ENCODE measurements around the gene BCL6B.
"Not testable (repeated sequence)": the region's sequence is repeated elsewhere in the genome, so short reads cannot be mapped to it uniquely, and the experiment has no call there.

Gene BCL6B

DNA sequence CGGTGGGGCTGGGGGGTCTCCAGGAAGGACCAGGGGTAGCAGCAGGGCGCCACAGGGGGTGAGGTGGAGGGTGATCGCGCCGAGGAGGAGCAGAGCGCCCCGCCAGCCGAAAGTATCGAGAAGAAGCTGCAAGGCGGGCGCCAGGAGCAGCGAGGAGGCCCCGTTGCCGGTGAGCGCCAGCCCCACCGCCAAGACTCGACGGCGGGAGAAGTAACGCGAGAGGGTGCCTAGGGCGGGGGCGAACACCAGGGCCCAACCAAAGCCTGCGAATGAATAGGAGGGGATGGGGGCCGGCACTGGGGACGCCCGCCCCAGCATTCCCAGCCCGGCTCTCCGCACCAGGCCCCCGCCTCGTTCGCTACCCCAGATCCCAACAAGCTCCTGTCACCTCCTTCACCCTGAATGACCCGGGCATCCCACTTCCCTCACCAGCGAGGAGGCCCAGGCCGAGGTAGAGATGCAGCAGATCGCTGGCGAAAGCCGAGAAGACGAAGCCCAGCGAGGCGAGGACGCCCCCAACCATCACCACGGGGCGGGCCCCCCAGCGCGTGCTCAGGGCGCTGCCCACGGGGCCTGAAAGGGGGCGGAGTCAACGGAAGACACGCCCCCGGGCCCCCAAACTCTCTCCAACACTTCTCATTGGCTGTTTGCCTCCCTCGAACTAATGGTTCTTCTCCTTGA lies 19.8 kb downstream of the BCL6B start:
- H3K9ac ChIP-seq (ENCODE audit: low read depth in 1 of 2, low read length in 2 of 2), result peak overlapping the region in 1 of 2 donors; percentile 68
- no peak overlapping the region for H3K27ac ChIP-seq (ENCODE audit: low read depth in 2 of 2, low read length in 2 of 2)

GRCh38 chr17:7043182-7043496 lies 20.3 kb downstream of the BCL6B start:
- Histone ChIP-seq H3K4me1 (ENCODE audit: control insufficient read depth in 2 of 2, insufficient read depth in 2 of 2, low read length in 2 of 2) (peaks cover 30 to 38% of the 10 kb centered on the region in 2 donors), H3K4me3 (ENCODE audit: low read length in 2 of 2) (peak overlapping the region; percentile 60 to 63), H3K27me3 (ENCODE audit: control insufficient read depth in 2 of 2, insufficient read depth in 2 of 2, low read length in 2 of 2) (peaks cover 0 to 5% of the 10 kb centered on the region in 2 donors), H3K9ac (ENCODE audit: low read depth in 1 of 2, low read length in 2 of 2) (peak overlapping the region in 1 of 2 donors; percentile 68), H3K9me3 (ENCODE audit: control insufficient read depth in 2 of 2, low read length in 2 of 2) (no peaks in the 10 kb centered on the region), H3K36me3 (ENCODE audit: control insufficient read depth in 2 of 2, insufficient read depth in 2 of 2, low read length in 2 of 2) (no peaks in the 10 kb centered on the region), H3K27ac (ENCODE audit: low read depth in 2 of 2, low read length in 2 of 2) (peak overlapping the region in 1 of 2 donors; percentile 43)

More for the DNA sequence above, 19.8 kb downstream of the BCL6B start:
- Histone ChIP-seq H3K4me3 (ENCODE audit: low read length in 2 of 2) (peak overlapping the region; percentile 60 to 63), H3K4me1 (ENCODE audit: control insufficient read depth in 2 of 2, insufficient read depth in 2 of 2, low read length in 2 of 2) (peaks cover 30 to 36% of the 10 kb centered on the region in 2 donors), H3K9me3 (ENCODE audit: control insufficient read depth in 2 of 2, low read length in 2 of 2) (no peaks in the 10 kb centered on the region), H3K27me3 (ENCODE audit: control insufficient read depth in 2 of 2, insufficient read depth in 2 of 2, low read length in 2 of 2) (peaks cover 0 to 5% of the 10 kb centered on the region in 2 donors), H3K36me3 (ENCODE audit: control insufficient read depth in 2 of 2, insufficient read depth in 2 of 2, low read length in 2 of 2) (no peaks in the 10 kb centered on the region)

DNA sequence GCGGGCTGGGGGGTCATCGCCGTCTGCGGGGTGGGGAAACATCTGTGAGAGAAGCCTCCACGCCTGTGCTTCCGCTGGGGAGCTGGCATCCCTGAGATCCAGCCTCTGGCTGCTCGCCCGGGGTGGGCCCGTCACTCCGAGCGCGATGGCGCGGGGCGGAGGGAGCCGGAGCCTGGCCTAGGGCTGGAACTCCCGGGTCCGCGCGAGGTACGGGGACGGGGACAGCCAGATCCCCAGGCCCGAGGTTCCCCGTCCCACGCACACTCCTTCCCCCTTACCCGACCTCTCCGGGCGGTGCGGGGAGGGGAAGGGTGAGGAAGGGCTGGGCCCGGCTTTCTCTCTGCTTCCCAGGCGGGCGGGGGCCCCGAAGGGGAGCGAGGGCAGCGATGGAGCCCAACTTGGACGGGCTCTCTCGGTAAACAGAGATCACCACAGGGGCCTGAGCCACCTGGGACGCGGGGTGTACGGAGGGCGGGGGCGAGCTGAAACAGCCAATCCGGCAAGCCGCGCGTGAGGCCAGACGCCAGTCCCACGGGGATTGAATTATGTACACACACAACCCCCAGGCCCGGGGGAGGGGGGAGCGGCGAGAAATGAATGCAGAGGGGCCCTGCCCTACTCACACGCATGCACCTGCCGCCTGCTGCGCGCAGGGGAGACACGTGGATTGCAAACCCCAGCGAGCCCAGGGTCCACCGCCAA lies 20.8 kb downstream of the BCL6B start, which contains the start of gene SLC16A11:
Gene SLC16A11, minus strand, starts transcription at position 596 of the 702 bp plus-strand sequence. Its CDS starts 579 bp downstream, at position 17.
- H3K27ac ChIP-seq (ENCODE audit: low read depth in 2 of 2, low read length in 2 of 2), result peak within 1 kb of the TSS; percentile 35 to 43
- peaks cover 30 to 38% of the 10 kb centered on the region in 2 donors for H3K4me1 ChIP-seq (ENCODE audit: control insufficient read depth in 2 of 2, insufficient read depth in 2 of 2, low read length in 2 of 2)
- H3K27me3 ChIP-seq (ENCODE audit: control insufficient read depth in 2 of 2, insufficient read depth in 2 of 2, low read length in 2 of 2), result peaks cover 0 to 5% of the 10 kb centered on the region in 2 donors

DNA sequence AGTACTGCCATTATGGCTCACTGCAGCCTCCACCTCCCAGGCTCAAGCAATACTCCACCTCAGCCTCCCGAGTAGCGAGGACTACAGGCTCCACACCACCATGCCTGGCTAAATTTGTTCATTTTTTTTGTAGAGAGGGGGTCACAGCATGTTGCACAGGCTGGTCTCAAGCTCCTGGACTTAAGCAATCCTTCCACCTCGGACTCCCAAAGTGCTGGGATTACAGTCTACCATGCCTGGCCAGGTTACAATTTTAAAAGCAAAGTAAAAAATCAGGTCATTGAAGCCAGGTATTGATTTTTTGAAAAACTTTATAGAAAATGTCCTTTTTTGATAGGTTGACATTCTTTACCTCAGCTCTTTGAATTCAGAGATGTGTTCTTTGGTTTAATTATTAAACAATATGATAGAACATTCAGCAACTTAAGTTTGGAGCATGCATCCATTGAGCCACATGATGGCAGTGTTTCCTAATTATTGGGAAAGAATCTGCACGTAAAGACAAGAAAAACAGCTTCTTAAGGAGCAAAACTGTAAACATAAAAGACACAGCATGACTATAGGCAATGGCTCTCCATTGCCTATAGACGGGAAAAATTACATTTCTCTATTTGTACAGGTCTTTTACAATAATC lies 22.8 kb downstream of the BCL6B start:
- peak overlapping the region; percentile 14 to 73 for H3K9ac ChIP-seq (ENCODE audit: low read depth in 1 of 2, low read length in 2 of 2)
- H3K4me3 ChIP-seq (ENCODE audit: low read length in 2 of 2), result peak overlapping the region; percentile 42 to 77
- H3K9me3 ChIP-seq (ENCODE audit: control insufficient read depth in 2 of 2, low read length in 2 of 2), result no peaks in the 10 kb centered on the region

More for the DNA sequence above, 20.8 kb downstream of the BCL6B start, which contains the start of gene SLC16A11:
- H3K9me3 ChIP-seq (ENCODE audit: control insufficient read depth in 2 of 2, low read length in 2 of 2), result no peaks in the 10 kb centered on the region
- peak within 1 kb of the TSS; percentile 56 to 68 for H3K9ac ChIP-seq (ENCODE audit: low read depth in 1 of 2, low read length in 2 of 2)
- H3K4me3 ChIP-seq (ENCODE audit: low read length in 2 of 2), result peak within 1 kb of the TSS; percentile 60 to 63
- H3K36me3 ChIP-seq (ENCODE audit: control insufficient read depth in 2 of 2, insufficient read depth in 2 of 2, low read length in 2 of 2), result no peaks in the 10 kb centered on the region

DNA sequence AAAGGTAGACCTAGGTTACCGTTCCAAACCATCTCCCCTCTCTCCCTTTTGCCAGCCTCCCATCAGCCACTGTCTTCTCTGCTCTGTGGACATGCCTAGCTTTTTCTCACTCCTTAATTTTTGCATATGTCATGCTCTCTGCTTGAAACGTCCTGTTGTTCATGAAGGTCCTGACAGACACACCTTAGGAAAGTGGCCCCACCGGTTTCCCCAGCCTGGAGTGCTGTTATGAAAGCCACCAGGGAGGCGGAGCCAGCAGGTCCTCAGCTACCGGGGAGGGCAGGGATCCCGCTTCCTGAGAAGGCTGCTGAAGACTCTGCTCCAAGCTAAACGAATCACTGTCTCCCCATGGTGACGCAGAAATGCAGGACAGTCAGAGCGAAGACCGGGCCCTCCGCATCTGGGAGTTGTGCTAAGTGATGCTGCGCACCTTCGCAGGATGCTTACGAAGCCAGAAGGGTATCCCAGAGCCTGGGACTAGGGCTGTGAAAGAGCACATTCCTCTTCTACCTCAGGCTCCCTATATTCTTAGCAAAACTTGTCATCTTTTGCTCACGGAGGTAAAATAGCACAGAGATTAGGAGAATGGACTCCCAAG lies 23.4 kb downstream of the BCL6B start:
- peaks cover 0 to 5% of the 10 kb centered on the region in 2 donors for H3K27me3 ChIP-seq (ENCODE audit: control insufficient read depth in 2 of 2, insufficient read depth in 2 of 2, low read length in 2 of 2)
- H3K4me3 ChIP-seq (ENCODE audit: low read length in 2 of 2), result peak overlapping the region; percentile 42 to 77
- H3K9me3 ChIP-seq (ENCODE audit: control insufficient read depth in 2 of 2, low read length in 2 of 2), result no peaks in the 10 kb centered on the region
- no peaks in the 10 kb centered on the region for H3K36me3 ChIP-seq (ENCODE audit: control insufficient read depth in 2 of 2, insufficient read depth in 2 of 2, low read length in 2 of 2)
- H3K4me1 ChIP-seq (ENCODE audit: control insufficient read depth in 2 of 2, insufficient read depth in 2 of 2, low read length in 2 of 2), result peaks cover 30 to 38% of the 10 kb centered on the region in 2 donors
- peak overlapping the region; percentile 86 to 88 for H3K27ac ChIP-seq (ENCODE audit: low read depth in 2 of 2, low read length in 2 of 2)
- H3K9ac ChIP-seq (ENCODE audit: low read depth in 1 of 2, low read length in 2 of 2), result peak overlapping the region; percentile 73 to 74

More for the DNA sequence above, 22.8 kb downstream of the BCL6B start:
- Histone ChIP-seq H3K4me1 (ENCODE audit: control insufficient read depth in 2 of 2, insufficient read depth in 2 of 2, low read length in 2 of 2) (peaks cover 30 to 38% of the 10 kb centered on the region in 2 donors), H3K27me3 (ENCODE audit: control insufficient read depth in 2 of 2, insufficient read depth in 2 of 2, low read length in 2 of 2) (peaks cover 0 to 5% of the 10 kb centered on the region in 2 donors), H3K27ac (ENCODE audit: low read depth in 2 of 2, low read length in 2 of 2) (peak overlapping the region; percentile 86 to 88), H3K36me3 (ENCODE audit: control insufficient read depth in 2 of 2, insufficient read depth in 2 of 2, low read length in 2 of 2) (no peaks in the 10 kb centered on the region)

DNA sequence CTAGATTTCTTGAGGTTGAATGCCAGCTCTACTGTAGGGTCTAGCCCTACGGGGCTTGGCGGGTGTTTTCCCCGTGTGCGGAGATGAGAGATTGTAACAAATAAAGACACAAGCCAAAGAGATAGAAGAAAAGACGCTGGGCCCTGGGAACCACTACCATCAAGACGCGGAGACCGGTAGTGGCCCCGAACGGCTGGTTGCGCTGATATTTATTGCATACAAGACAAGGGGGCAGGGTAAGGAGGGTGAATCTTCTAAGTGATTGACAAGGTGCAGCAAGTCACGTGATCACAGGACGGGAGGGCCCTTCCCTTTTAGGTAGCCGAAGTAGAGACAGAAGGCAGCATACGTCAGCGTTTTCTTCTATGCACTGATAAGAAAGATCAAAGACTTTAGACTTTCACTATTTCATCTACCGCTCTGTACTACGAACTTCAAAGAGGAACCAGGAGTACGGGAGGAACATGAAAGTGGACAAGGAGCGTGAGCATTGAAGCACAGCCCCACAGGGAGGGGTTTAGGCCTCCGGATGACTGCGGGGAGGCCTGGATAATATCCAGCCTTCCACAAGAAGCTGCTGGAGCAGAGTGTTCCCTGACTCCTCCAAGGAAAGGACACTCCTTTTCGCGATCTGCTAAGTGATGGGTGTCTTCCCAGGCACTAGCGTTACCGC lies 24.0 kb downstream of the BCL6B start:
- not testable (repeated sequence) for H3K36me3 ChIP-seq (ENCODE audit: control insufficient read depth in 2 of 2, insufficient read depth in 2 of 2, low read length in 2 of 2); H3K27me3 ChIP-seq (ENCODE audit: control insufficient read depth in 2 of 2, insufficient read depth in 2 of 2, low read length in 2 of 2); H3K9me3 ChIP-seq (ENCODE audit: control insufficient read depth in 2 of 2, low read length in 2 of 2)
- H3K4me3 ChIP-seq (ENCODE audit: low read length in 2 of 2), result peak overlapping the region; percentile 42 to 77
- H3K27ac ChIP-seq (ENCODE audit: low read depth in 2 of 2, low read length in 2 of 2), result peak overlapping the region; percentile 86 to 88
- peaks cover 30 to 38% of the 10 kb centered on the region in 2 donors for H3K4me1 ChIP-seq (ENCODE audit: control insufficient read depth in 2 of 2, insufficient read depth in 2 of 2, low read length in 2 of 2)
- H3K9ac ChIP-seq (ENCODE audit: low read depth in 1 of 2, low read length in 2 of 2), result peak overlapping the region; percentile 73 to 74

DNA sequence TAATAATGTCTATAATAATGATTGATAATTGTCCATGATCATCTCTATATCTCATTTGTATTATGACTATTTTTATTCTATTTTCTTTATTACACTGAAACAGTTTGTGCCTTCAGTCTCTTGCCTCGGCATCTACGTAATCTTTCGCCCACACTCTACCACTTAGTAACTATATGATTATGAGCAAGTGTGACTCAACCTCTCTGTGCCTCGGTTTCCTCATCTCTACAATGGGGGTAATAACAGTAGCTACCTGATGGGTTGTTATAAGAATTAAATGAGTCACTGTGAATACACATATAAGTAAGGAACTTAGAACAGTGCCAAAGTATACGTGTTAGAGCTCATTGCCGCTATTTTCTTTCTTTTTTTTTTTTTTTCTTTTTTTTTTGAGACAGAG lies 24.7 kb downstream of the BCL6B start:
- Histone ChIP-seq H3K4me1 (ENCODE audit: control insufficient read depth in 2 of 2, insufficient read depth in 2 of 2, low read length in 2 of 2) (peaks cover 30 to 38% of the 10 kb centered on the region in 2 donors), H3K9me3 (ENCODE audit: control insufficient read depth in 2 of 2, low read length in 2 of 2) (no peaks in the 10 kb centered on the region), H3K36me3 (ENCODE audit: control insufficient read depth in 2 of 2, insufficient read depth in 2 of 2, low read length in 2 of 2) (no peaks in the 10 kb centered on the region), H3K4me3 (ENCODE audit: low read length in 2 of 2) (peak overlapping the region in 1 of 2 donors; percentile 77), H3K27me3 (ENCODE audit: control insufficient read depth in 2 of 2, insufficient read depth in 2 of 2, low read length in 2 of 2) (peaks cover 0 to 5% of the 10 kb centered on the region in 2 donors), H3K9ac (ENCODE audit: low read depth in 1 of 2, low read length in 2 of 2) (no peak overlapping the region), H3K27ac (ENCODE audit: low read depth in 2 of 2, low read length in 2 of 2) (no peak overlapping the region)

DNA sequence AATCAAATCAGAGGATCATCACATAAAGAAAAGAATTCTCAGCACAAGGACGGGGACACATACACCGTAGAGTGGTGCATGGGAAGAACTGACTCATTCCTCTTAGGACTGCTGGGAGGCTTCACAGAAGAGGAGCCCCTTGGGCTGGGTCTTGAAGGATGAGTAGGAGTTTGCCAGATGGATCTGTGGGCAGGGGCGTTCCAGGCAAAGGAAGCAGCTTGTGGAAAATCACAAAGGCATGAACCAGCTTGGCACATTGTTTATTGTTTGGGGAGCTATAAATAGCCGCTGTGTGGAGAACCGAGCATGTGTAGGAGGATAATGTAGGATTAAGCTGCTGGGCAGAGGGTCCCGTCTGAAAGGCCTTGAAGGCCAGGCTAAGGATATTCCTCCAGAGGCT lies 26.1 kb downstream of the BCL6B start:
- peaks cover 18 to 25% of the 10 kb centered on the region in 2 donors for H3K4me1 ChIP-seq (ENCODE audit: control insufficient read depth in 2 of 2, insufficient read depth in 2 of 2, low read length in 2 of 2)
- no peaks in the 10 kb centered on the region for H3K36me3 ChIP-seq (ENCODE audit: control insufficient read depth in 2 of 2, insufficient read depth in 2 of 2, low read length in 2 of 2)
- H3K9me3 ChIP-seq (ENCODE audit: control insufficient read depth in 2 of 2, low read length in 2 of 2), result no peaks in the 10 kb centered on the region
- H3K27ac ChIP-seq (ENCODE audit: low read depth in 2 of 2, low read length in 2 of 2), result no peak overlapping the region
- H3K27me3 ChIP-seq (ENCODE audit: control insufficient read depth in 2 of 2, insufficient read depth in 2 of 2, low read length in 2 of 2), result no peaks in the 10 kb centered on the region
- H3K4me3 ChIP-seq (ENCODE audit: low read length in 2 of 2), result no peak overlapping the region
- no peak overlapping the region for H3K9ac ChIP-seq (ENCODE audit: low read depth in 1 of 2, low read length in 2 of 2)

- not testable (repeated sequence) for H3K4me3 ChIP-seq (ENCODE audit: low read length in 2 of 2); H3K9ac ChIP-seq (ENCODE audit: low read depth in 1 of 2, low read length in 2 of 2); H3K27me3 ChIP-seq (ENCODE audit: control insufficient read depth in 2 of 2, insufficient read depth in 2 of 2, low read length in 2 of 2); H3K9me3 ChIP-seq (ENCODE audit: control insufficient read depth in 2 of 2, low read length in 2 of 2); H3K36me3 ChIP-seq (ENCODE audit: control insufficient read depth in 2 of 2, insufficient read depth in 2 of 2, low read length in 2 of 2); H3K27ac ChIP-seq (ENCODE audit: low read depth in 2 of 2, low read length in 2 of 2)
- peaks cover 15 to 18% of the 10 kb centered on the region in 2 donors for H3K4me1 ChIP-seq (ENCODE audit: control insufficient read depth in 2 of 2, insufficient read depth in 2 of 2, low read length in 2 of 2)
Measured at GRCh38 chr17:7050583-7050982, 27.7 kb downstream of the BCL6B start.
